Activated T-cell treated with anti-CD3 and anti-CD28 coated beads, Interleukin-2, amount 50 U/mL, for 4 hours (primary cell): ENCODE data around the gene PTP4A1. TPM values are rescaled to one million over a fixed set of nuclear protein-coding genes. Genes with fewer than 3 reads are reported as not detected.
"Not testable (repeated sequence)": the region's sequence is repeated elsewhere in the genome, so short reads cannot be mapped to it uniquely, and the experiment has no call there.

Experiments used
- ATAC-seq, 2 donors: fragments of 200-7000 bp; cut with Tn5 transposase; one replicate each; pipeline ENCODE4 v1.10.0; 2021
- DNase-seq: peaks from one replicate; pipeline ENCODE4 v3.0.0-alpha.2; 2020
- H3K27me3 Mint-ChIP-seq: one replicate; pipeline ENCODE4 v1.8.0; 2021; ENCODE audit warnings: low read depth, mixed read lengths
- H3K36me3 Mint-ChIP-seq: one replicate; pipeline ENCODE4 v1.8.0; 2022; ENCODE audit warnings: mixed read lengths; ENCODE audit not compliant: insufficient read depth
- H3K4me1 Mint-ChIP-seq: one replicate; pipeline ENCODE4 v1.8.0; 2021; ENCODE audit warnings: low read depth, mixed read lengths
- H3K4me3 Mint-ChIP-seq: one replicate; pipeline ENCODE4 v1.8.0; 2021; ENCODE audit warnings: mild to moderate bottlenecking, moderate library complexity, mixed read lengths
- H3K9me3 Mint-ChIP-seq: one replicate; pipeline ENCODE4 v1.8.0; 2021; ENCODE audit warnings: mixed read lengths
- total RNA-seq, 3 donors: library from RNA; stranded (reverse); gene quantifications; one replicate each; pipeline ENCODE4 v1.2.1, GENCODE V29; 2021

PTP4A1 gene
- total RNA-seq, 3 donors from 2014 or later, result 64.2 to 71.1 (median 70.3) TPM

- H3K27me3 Mint-ChIP-seq, result peaks cover 2% of the 10 kb centered on the region
- no peak overlapping the region for H3K4me3 Mint-ChIP-seq
- H3K9me3 Mint-ChIP-seq, result no peaks in the 10 kb centered on the region
- peaks cover 27% of the 10 kb centered on the region for H3K36me3 Mint-ChIP-seq
- DNase-seq (no peak), ATAC-seq (no peak)
- no peaks in the 10 kb centered on the region for H3K4me1 Mint-ChIP-seq
Measured at GRCh38 chr6:63584125-63584514, 11.8 kb downstream of the PTP4A1 start.

GRCh38 chr6:63584566-63584965, 12.3 kb downstream of the PTP4A1 start:
- Mint-ChIP-seq H3K27me3 (peaks cover 2% of the 10 kb centered on the region), H3K4me1 (no peaks in the 10 kb centered on the region), H3K4me3 (no peak overlapping the region), H3K9me3 (no peaks in the 10 kb centered on the region), H3K36me3 (peaks cover 27% of the 10 kb centered on the region)
- DNase-seq (no peak), ATAC-seq (no peak)

GRCh38 chr6:63585652-63586051, 13.4 kb downstream of the PTP4A1 start:
- not testable (repeated sequence) for H3K9me3 Mint-ChIP-seq, H3K4me3 Mint-ChIP-seq, ATAC-seq, DNase-seq, H3K27me3 Mint-ChIP-seq, H3K4me1 Mint-ChIP-seq
- peaks cover 17% of the 10 kb centered on the region for H3K36me3 Mint-ChIP-seq

GRCh38 chr6:63589952-63590411, 17.7 kb downstream of the PTP4A1 start:
- Mint-ChIP-seq H3K4me3 (no peak overlapping the region), H3K36me3 (no peaks in the 10 kb centered on the region), H3K9me3 (no peaks in the 10 kb centered on the region), H3K4me1 (no peaks in the 10 kb centered on the region), H3K27me3 (peaks cover 5% of the 10 kb centered on the region)
- ATAC-seq (no peak), DNase-seq (no peak)

- Mint-ChIP-seq H3K36me3 (no peaks in the 10 kb centered on the region), H3K9me3 (no peaks in the 10 kb centered on the region), H3K4me1 (peaks cover 2% of the 10 kb centered on the region), H3K4me3 (no peak overlapping the region), H3K27me3 (peaks cover 7% of the 10 kb centered on the region)
- ATAC-seq, result no peak
- DNase-seq, result no peak
Measured at GRCh38 chr6:63592886-63593285, 20.6 kb downstream of the PTP4A1 start.

- H3K9me3 Mint-ChIP-seq, result no peaks in the 10 kb centered on the region
- H3K27me3 Mint-ChIP-seq, result peaks cover 5% of the 10 kb centered on the region
- peaks cover 15% of the 10 kb centered on the region for H3K4me1 Mint-ChIP-seq
- DNase-seq (no peak), ATAC-seq (no peak)
- H3K36me3 Mint-ChIP-seq, result no peaks in the 10 kb centered on the region
- peak overlapping the region; percentile 81 for H3K4me3 Mint-ChIP-seq
Measured at GRCh38 chr6:63597141-63598048, 25.1 kb downstream of the PTP4A1 start.

GRCh38 chr6:63598049-63599036, 26.1 kb downstream of the PTP4A1 start:
- Mint-ChIP-seq H3K27me3 (peaks cover 5% of the 10 kb centered on the region), H3K4me3 (peak overlapping the region; percentile 81), H3K4me1 (peaks cover 15% of the 10 kb centered on the region), H3K9me3 (no peaks in the 10 kb centered on the region), H3K36me3 (no peaks in the 10 kb centered on the region)
- ATAC-seq (peak; percentile 99), DNase-seq (peak; percentile 69)

- H3K27me3 Mint-ChIP-seq, result peaks cover 4% of the 10 kb centered on the region
- H3K9me3 Mint-ChIP-seq, result no peaks in the 10 kb centered on the region
- DNase-seq (no peak), ATAC-seq (no peak)
- H3K36me3 Mint-ChIP-seq, result no peaks in the 10 kb centered on the region
- peaks cover 15% of the 10 kb centered on the region for H3K4me1 Mint-ChIP-seq
- H3K4me3 Mint-ChIP-seq, result peak overlapping the region; percentile 81
Measured at GRCh38 chr6:63599243-63599642, 27.0 kb downstream of the PTP4A1 start.

GRCh38 chr6:63600136-63600535, 27.9 kb downstream of the PTP4A1 start:
- Mint-ChIP-seq H3K4me3 (no peak overlapping the region), H3K9me3 (no peaks in the 10 kb centered on the region), H3K4me1 (peaks cover 15% of the 10 kb centered on the region), H3K36me3 (no peaks in the 10 kb centered on the region), H3K27me3 (peaks cover 4% of the 10 kb centered on the region)
- no peak for DNase-seq
- no peak for ATAC-seq

- ATAC-seq, result no peak
- Mint-ChIP-seq H3K9me3 (no peaks in the 10 kb centered on the region), H3K4me3 (no peak overlapping the region), H3K27me3 (peaks cover 2% of the 10 kb centered on the region), H3K36me3 (no peaks in the 10 kb centered on the region), H3K4me1 (no peaks in the 10 kb centered on the region)
- DNase-seq, result no peak
Measured at GRCh38 chr6:63609231-63609630, 37.0 kb downstream of the PTP4A1 start.

GRCh38 chr6:63610944-63611343, 38.7 kb downstream of the PTP4A1 start:
- Mint-ChIP-seq H3K4me1 (no peaks in the 10 kb centered on the region), H3K9me3 (no peaks in the 10 kb centered on the region), H3K36me3 (no peaks in the 10 kb centered on the region), H3K27me3 (peaks cover 7% of the 10 kb centered on the region), H3K4me3 (no peak overlapping the region)
- DNase-seq, result no peak
- no peak for ATAC-seq

GRCh38 chr6:63611560-63611959, 39.3 kb downstream of the PTP4A1 start:
- Mint-ChIP-seq H3K4me1 (no peaks in the 10 kb centered on the region), H3K36me3 (no peaks in the 10 kb centered on the region), H3K27me3 (peaks cover 7% of the 10 kb centered on the region), H3K4me3 (no peak overlapping the region), H3K9me3 (no peaks in the 10 kb centered on the region)
- ATAC-seq (no peak), DNase-seq (no peak)

GRCh38 chr6:63615590-63615989, 43.3 kb downstream of the PTP4A1 start:
- ATAC-seq (no peak), DNase-seq (no peak)
- Mint-ChIP-seq H3K27me3 (peaks cover 23% of the 10 kb centered on the region), H3K4me1 (no peaks in the 10 kb centered on the region), H3K36me3 (no peaks in the 10 kb centered on the region), H3K4me3 (no peak overlapping the region), H3K9me3 (no peaks in the 10 kb centered on the region)
